H1 (cell line): ENCODE data around the gene TMEM221.

ENCODE experiments used
- CHD2 ChIP-seq: IDR thresholded peaks from 2 replicates; pipeline ENCODE4 v1.6.1; 2012; ENCODE audit warnings: low read length, improper control_type of control experiment
- CTCF ChIP-seq, 3 experiments: IDR thresholded peaks; 1 replicate in 2 of 3; 2 replicates in 1 of 3; pipeline versions ENCODE4 v1.5.1 to v1.6.1; 2011; ENCODE audit warnings: low read length in 3 of 3, mild to moderate bottlenecking in 3 of 3, inconsistent platforms in 2 of 3, low read depth in 1 of 3, moderate library complexity in 1 of 3; ENCODE audit not compliant: insufficient read depth in 1 of 3; ENCODE audit errors: control extremely low read depth in 1 of 3
- EZH2 ChIP-seq: fragments of 200-600 bp; sonication (generic); IDR thresholded peaks from 2 replicates; pipeline ENCODE4 v1.7.1; 2012; ENCODE audit warnings: low read depth, mild to moderate bottlenecking, moderate library complexity, low read length, inconsistent platforms; ENCODE audit not compliant: severe bottlenecking
- POLR2A ChIP-seq, 2 experiments: IDR thresholded peaks; 1 replicate in 1 of 2; 2 replicates in 1 of 2; pipeline ENCODE4 v1.6.1; 2011; ENCODE audit warnings: low read depth in 2 of 2, low read length in 2 of 2, mild to moderate bottlenecking in 2 of 2; ENCODE audit errors: control extremely low read depth in 1 of 2
- POLR2AphosphoS5 ChIP-seq: IDR thresholded peaks from 2 replicates; pipeline ENCODE4 v1.6.1; 2011; ENCODE audit warnings: low read depth, low read length

GRCh38 chr19:17457616-17458015 lies 9.1 kb upstream of the TMEM221 start:
- TF ChIP-seq POLR2A (IDR thresholded peaks at IDR 0.05; ENCODE audit: control extremely low read depth in 1 of 2, low read depth in 2 of 2, low read length in 2 of 2) (no peak), CHD2 (no peak), EZH2 (no peak), CTCF (IDR thresholded peaks at IDR 0.05; ENCODE audit: control extremely low read depth in 1 of 3, insufficient read depth in 1 of 3, low read depth in 1 of 3, low read length in 3 of 3) (no peak), POLR2AphosphoS5 (no peak)
